Activated CD4-positive, alpha-beta T cell treated with anti-CD3 and anti-CD28 coated beads, Interleukin-2, amount 50 U/mL, for 4 hours (primary cell): Measurements from ENCODE around the gene SCAMP1.
"Not testable (repeated sequence)": the region's sequence is repeated elsewhere in the genome, so short reads cannot be mapped to it uniquely, and the experiment has no call there.

Source experiments
- DNase-seq, 2 experiments: peaks; one replicate each; pipeline ENCODE4 v3.0.0-alpha.2; 2020

SCAMP1 gene

GRCh38 chr5:78362220-78362619 lies 1.8 kb downstream of the SCAMP1 start:
- DNase-seq: no peak

GRCh38 chr5:78364005-78364404 lies 3.6 kb downstream of the SCAMP1 start:
- DNase-seq: no peak

- DNase-seq: no peak
Measured at GRCh38 chr5:78367318-78367991, 7.0 kb downstream of the SCAMP1 start.

- no peak for DNase-seq
Measured at GRCh38 chr5:78369680-78370079, 9.3 kb downstream of the SCAMP1 start.

GRCh38 chr5:78373231-78373630 lies 12.8 kb downstream of the SCAMP1 start:
- DNase-seq: no peak

GRCh38 chr5:78376315-78376714 lies 15.9 kb downstream of the SCAMP1 start:
- no peak for DNase-seq

GRCh38 chr5:78377056-78377717 lies 16.8 kb downstream of the SCAMP1 start:
- no peak for DNase-seq

GRCh38 chr5:78377718-78378105 lies 17.3 kb downstream of the SCAMP1 start:
- no peak for DNase-seq

GRCh38 chr5:78387468-78388153 lies 27.2 kb downstream of the SCAMP1 start:
- DNase-seq: no peak

- DNase-seq: not testable (repeated sequence)
Measured at GRCh38 chr5:78391357-78391756, 30.9 kb downstream of the SCAMP1 start.

- DNase-seq: no peak
Measured at GRCh38 chr5:78397831-78398230, 37.4 kb downstream of the SCAMP1 start.

- DNase-seq: no peak
Measured at GRCh38 chr5:78399116-78399515, 38.7 kb downstream of the SCAMP1 start.

GRCh38 chr5:78404682-78405293 lies 44.4 kb downstream of the SCAMP1 start:
- DNase-seq: no peak

- DNase-seq: no peak
Measured at GRCh38 chr5:78405829-78406750, 45.7 kb downstream of the SCAMP1 start.

GRCh38 chr5:78407458-78407857 lies 47.0 kb downstream of the SCAMP1 start:
- DNase-seq: no peak

- DNase-seq: no peak
Measured at GRCh38 chr5:78411586-78411985, 51.2 kb downstream of the SCAMP1 start.

- no peak for DNase-seq
Measured at GRCh38 chr5:78416677-78417425, 56.4 kb downstream of the SCAMP1 start.

- no peak for DNase-seq
Measured at GRCh38 chr5:78419396-78419795, 59.0 kb downstream of the SCAMP1 start.

- DNase-seq: no peak
Measured at GRCh38 chr5:78420548-78420947, 60.1 kb downstream of the SCAMP1 start.

- DNase-seq: no peak
Measured at GRCh38 chr5:78424665-78425064, 64.2 kb downstream of the SCAMP1 start.

- DNase-seq: no peak
Measured at GRCh38 chr5:78429332-78429980, 69.0 kb downstream of the SCAMP1 start.
